HepG2 (cell line): ENCODE measurements around the gene UBQLN4. TPM values are rescaled to one million over a fixed set of nuclear protein-coding genes. Genes with fewer than 3 reads are reported as not detected.

Source experiments
- ATAC-seq: fragments of 200-7000 bp; cut with Tn5 transposase; 3 replicates; pipeline ENCODE4 v1.9.1; 2020; ENCODE audit warnings: mild to moderate bottlenecking, moderate library complexity
- BruUV-seq: library from RNA; stranded (reverse); fragments of 400-500 nt; replicated peaks from 2 replicates; lab custom pipeline; 2021; lab: Mats Ljungman, UMichigan
- CTCF ChIA-PET: fragments of 300-600 bp; formaldehyde crosslinking; extraction: SDS; loops from one replicate; lab custom pipeline; 2021; ENCODE audit warnings: low total read pairs, inconsistent platforms, low intra/inter-chr PET ratio; lab: Yijun Ruan, JAX
- POLR2A ChIA-PET: fragments of 350-600 bp; sonication (Branson Sonifier 250); formaldehyde crosslinking; loops from one replicate; lab custom pipeline; 2020; ENCODE audit warnings: antibody characterized with exemption, inconsistent platforms; lab: Yijun Ruan, JAX
- DNase-seq: peaks from one replicate; pipeline ENCODE4 v3.0.0-alpha.2; 2015; ENCODE audit warnings: low spot score
- FAIRE-seq: peaks from 3 replicates; lab custom pipeline; 2011; peaks lifted over from hg19 to GRCh38; lab: Jason Lieb, UNC
- H2AFZ ChIP-seq: one replicate; pipeline ENCODE4 v1.6.1; 2011; ENCODE audit warnings: low read length, inconsistent platforms
- H3K27ac ChIP-seq: fragments of 300-600 bp; 3 replicates; pipeline ENCODE4 v1.8.0; 2011; ENCODE audit warnings: mixed run types, mild to moderate bottlenecking, mixed read lengths, low read length, inconsistent platforms; ENCODE audit not compliant: insufficient read depth; ENCODE audit errors: extremely low read length
- H3K27me3 ChIP-seq, 2 experiments: fragments of 200-600 bp in 1 of 2; 2 replicates in 1 of 2; 3 replicates in 1 of 2; pipeline versions ENCODE4 v1.6.0 to v1.8.0; 2011; ENCODE audit warnings: low read length in 2 of 2, mild to moderate bottlenecking in 2 of 2, moderate library complexity in 2 of 2, inconsistent platforms in 1 of 2; ENCODE audit not compliant: insufficient read depth in 2 of 2, control insufficient read depth in 1 of 2
- H3K36me3 ChIP-seq, 2 experiments: fragments of 200-600 bp in 1 of 2; replicated peaks in 1 of 2; 2 replicates in 1 of 2; 3 replicates in 1 of 2; pipeline versions ENCODE4 v1.5.1 to v1.8.0; 2011; ENCODE audit warnings: low read length in 2 of 2, inconsistent platforms in 1 of 2; ENCODE audit not compliant: insufficient read depth in 2 of 2, control insufficient read depth in 1 of 2
- H3K4me1 ChIP-seq: 2 replicates; pipeline ENCODE4 v1.5.1; 2012; ENCODE audit warnings: low read length, inconsistent platforms; ENCODE audit not compliant: insufficient read depth
- H3K4me2 ChIP-seq: 2 replicates; pipeline ENCODE4 v1.6.0; 2011; ENCODE audit warnings: low read depth, low read length, inconsistent platforms
- H3K4me3 ChIP-seq, 3 experiments: fragments of 200-600 bp in 1 of 3; sonication (generic), shearing (Covaris generic) in 1 of 3; replicated peaks in 1 of 3; 2 replicates each; pipeline ENCODE4 v1.5.1; 2011 to 2016; ENCODE audit warnings: low read length in 3 of 3, inconsistent platforms in 2 of 3, low read depth in 2 of 3, mild to moderate bottlenecking in 2 of 3, control low read depth in 1 of 3, mixed read lengths in 1 of 3; ENCODE audit not compliant: insufficient read depth in 1 of 3
- H3K79me2 ChIP-seq: one replicate; pipeline ENCODE4 v1.6.1; 2011; ENCODE audit warnings: low read length, inconsistent platforms; ENCODE audit not compliant: insufficient read depth
- H3K9ac ChIP-seq: 2 replicates; pipeline ENCODE4 v1.6.0; 2011; ENCODE audit warnings: mild to moderate bottlenecking, low read depth, low read length, inconsistent platforms; ENCODE audit not compliant: insufficient read depth
- H3K9me3 ChIP-seq: 2 replicates; pipeline ENCODE4 v1.5.1; 2012; ENCODE audit warnings: mild to moderate bottlenecking, low read length
- H4K20me1 ChIP-seq: 2 replicates; pipeline ENCODE4 v1.6.0; 2011; ENCODE audit warnings: inconsistent platforms, mild to moderate bottlenecking, low read length, moderate library complexity; ENCODE audit not compliant: insufficient read depth
- ARHGAP35 ChIP-seq: sonication (generic); formaldehyde crosslinking; IDR thresholded peaks from 2 replicates; pipeline ENCODE4 v1.9.0; 2022; ENCODE audit warnings: mild to moderate bottlenecking, inconsistent platforms, moderate library complexity, missing genetic modification reagents, borderline replicate concordance
- GABPA ChIP-seq, 2 experiments: IDR thresholded peaks; 2 replicates each; pipeline ENCODE4 v1.6.1; 2011 to 2016; ENCODE audit warnings: low read depth in 2 of 2, low read length in 1 of 2, missing biosample characterization in 1 of 2, missing genetic modification characterization in 1 of 2
- HDAC6 ChIP-seq: fragments of 200-600 bp; sonication (generic); IDR thresholded peaks from 2 replicates; pipeline ENCODE4 v1.7.0; 2017; ENCODE audit warnings: mild to moderate bottlenecking, antibody characterized with exemption, low read length, low read depth
- HNF4A ChIP-seq: sonication (generic); formaldehyde crosslinking; IDR thresholded peaks from 2 replicates; pipeline ENCODE4 v1.4.0; 2020; ENCODE audit warnings: missing genetic modification reagents
- MEIS1 ChIP-seq: sonication (generic); formaldehyde crosslinking; IDR thresholded peaks from 2 replicates; pipeline ENCODE4 v1.9.0; 2021; ENCODE audit warnings: mild to moderate bottlenecking, missing genetic modification reagents, moderate library complexity, borderline replicate concordance
- NFYC ChIP-seq: IDR thresholded peaks from 2 replicates; pipeline ENCODE4 v1.6.1; 2016; ENCODE audit warnings: missing genetic modification reagents, missing compliant biosample characterization
- POLR2AphosphoS5 ChIP-seq: IDR thresholded peaks from 2 replicates; pipeline ENCODE4 v1.6.1; 2012; ENCODE audit warnings: low read depth, low read length
- ZMYM2 ChIP-seq: sonication (generic); formaldehyde crosslinking; IDR thresholded peaks from 2 replicates; pipeline ENCODE4 v1.8.0; 2022; ENCODE audit warnings: mild to moderate bottlenecking, missing genetic modification reagents
- ZNF629 ChIP-seq: sonication (generic); formaldehyde crosslinking; conservative IDR thresholded peaks from 2 replicates; pipeline ENCODE4 v1.5.0; 2020; ENCODE audit warnings: missing genetic modification reagents
- ZNF713 ChIP-seq: sonication (generic); formaldehyde crosslinking; IDR thresholded peaks from 2 replicates; pipeline ENCODE4 v1.4.0; 2020; ENCODE audit warnings: mild to moderate bottlenecking, missing genetic modification reagents
- WGBS: methylation state at CpG from one replicate; pipeline ENCODE4 v1.1.6; 2017; ENCODE audit warnings: low lambda C conversion rate; 5-methylcytosine and 5-hydroxymethylcytosine counted together
- in situ Hi-C: cut with HindIII; loops from 2 replicates; pipeline ENCODE4 v1.10.0; 2017; ENCODE audit warnings: low pct_unique_long_range_greater_than_20kb; ENCODE audit not compliant: extremely low pct_ligation_motif_present
- intact Hi-C: fragments of 100-400 bp; cut with micrococcal nuclease; formaldehyde crosslinking; loops from one replicate; pipeline ENCODE4 v1.10.0; 2022; ENCODE audit not compliant: unreplicated experiment
- polyA plus RNA-seq, 8 experiments: library from polyadenylated mRNA; depleted of rRNA in 3 of 8; stranded (reverse) in 7 of 8; unstranded in 1 of 8; fragments of >200 nt; fragmentation: Illumina TruSeq in 4 of 8; extraction: Trizol in 4 of 8; gene quantifications; 2 replicates each; pipeline versions ENCODE4 v1.2.1 to v1.2.3, GENCODE V29; 2011 to 2016; ENCODE audit warnings: low read depth in 4 of 8, missing spikeins in 1 of 8, mixed read lengths in 1 of 8; ENCODE audit not compliant: insufficient read depth in 1 of 8
- total RNA-seq, 5 experiments: library from RNA; depleted of rRNA; stranded (reverse); fragments of >200 nt; fragmentation: Illumina TruSeq; extraction: Trizol; gene quantifications; 2 replicates each; pipeline ENCODE4 v1.2.3, GENCODE V29; 2016; ENCODE audit warnings: low read depth in 1 of 5
- TF ChIP-seq, protein P1 (sequence below): IDR thresholded peaks from 2 replicates; pipeline ENCODE4 v1.6.1; 2018; ENCODE audit warnings: missing genetic modification reagents, mild to moderate bottlenecking, missing compliant biosample characterization
- TF ChIP-seq, protein P2 (sequence below): sonication (generic); formaldehyde crosslinking; IDR thresholded peaks from 2 replicates; pipeline ENCODE4 v1.8.1; 2022; ENCODE audit warnings: mild to moderate bottlenecking, missing genetic modification reagents
- TF ChIP-seq, protein P3 (sequence below): sonication (generic); formaldehyde crosslinking; IDR thresholded peaks from 2 replicates; pipeline ENCODE4 v1.4.0; 2020; ENCODE audit warnings: missing genetic modification reagents
- TF ChIP-seq, protein P4 (sequence below): sonication (generic); formaldehyde crosslinking; IDR thresholded peaks from 2 replicates; pipeline ENCODE4 v1.4.0; 2020; ENCODE audit warnings: mild to moderate bottlenecking, missing genetic modification reagents
- TF ChIP-seq, protein P5 (sequence below): IDR thresholded peaks from 2 replicates; pipeline ENCODE4 v1.6.1; 2012; ENCODE audit warnings: inconsistent platforms
- TF ChIP-seq, protein P6 (sequence below): IDR thresholded peaks from 2 replicates; pipeline ENCODE4 v1.6.1; 2016; ENCODE audit warnings: control low read depth

Gene UBQLN4
- total and polyA plus RNA-seq, 2 of the 13 experiments (the other 11 are each of a cell fraction or from before 2014, with no cell fraction given): 31.5 to 39.8 TPM

DNA sequence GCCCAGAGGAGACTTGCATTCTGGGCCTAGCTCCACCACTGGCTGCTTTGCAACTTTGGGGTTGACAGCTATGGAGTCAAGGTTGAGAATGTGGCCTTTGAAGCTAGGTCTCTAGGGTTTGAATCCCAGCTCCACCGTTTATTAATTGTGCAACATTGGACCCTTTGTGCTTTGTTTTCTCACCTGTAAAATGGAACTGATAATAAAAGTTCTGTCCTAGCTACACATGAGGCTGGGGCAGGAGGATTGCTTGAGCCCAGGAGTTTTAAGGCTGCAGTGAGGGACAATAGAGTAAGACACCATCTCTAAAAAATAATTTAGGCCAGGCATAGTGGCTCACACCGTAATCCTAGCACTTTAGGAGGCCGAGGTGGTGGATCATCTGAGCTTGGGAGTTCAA is 45.7 kb upstream of the UBQLN4 start:
- H3K27me3 ChIP-seq: no peaks in the 10 kb centered on the region
- BruUV-seq: no TSS peak
- ChIA-PET CTCF (no interaction called here), POLR2A (interaction anchor here (1.1 to 11.0 kb wide), 4 partner anchors 15 to 29 kb away, joined by 4 to 113 read pairs (median 12); partner anchors contain the start of gene LMNA)
- no peak overlapping the region for H3K4me3 ChIP-seq
- H3K36me3 ChIP-seq: no peaks in the 10 kb centered on the region
- no peaks in the 10 kb centered on the region for H4K20me1 ChIP-seq
- no peak overlapping the region for H3K4me2 ChIP-seq
- H2AFZ ChIP-seq: no peak overlapping the region
- no peak for DNase-seq
- no peaks in the 10 kb centered on the region for H3K9me3 ChIP-seq
- peaks cover 86% of the 10 kb centered on the region for H3K4me1 ChIP-seq
- H3K79me2 ChIP-seq: no peaks in the 10 kb centered on the region
- no peak for ATAC-seq
- 65% methylated on average over 3 of the region's 3 CpGs for WGBS
- peak overlapping the region; percentile 6; the same call in 1 of the 2 replicates for H3K9ac ChIP-seq
- FAIRE-seq: no peak
- peak overlapping the region; percentile 3 for H3K27ac ChIP-seq
- in situ Hi-C loops (loop anchor here (5.0 kb wide), 1 partner anchor 33 kb away; no protein-coding TSS in a partner anchor), intact Hi-C loops (no loop called here)
- TF ChIP-seq ZNF629 (CRISPR knock-in tag): peak; percentile 94
- no peak for TF ChIP-seq GABPA (IDR thresholded peaks at IDR 0.05; ENCODE audit: low read depth, low read length)
- no peak for TF ChIP-seq GABPA (CRISPR knock-in tag; IDR thresholded peaks at IDR 0.05; ENCODE audit: low read depth)
- TF ChIP-seq ARHGAP35 (CRISPR knock-in tag): no peak
- TF ChIP-seq, protein P1, sequence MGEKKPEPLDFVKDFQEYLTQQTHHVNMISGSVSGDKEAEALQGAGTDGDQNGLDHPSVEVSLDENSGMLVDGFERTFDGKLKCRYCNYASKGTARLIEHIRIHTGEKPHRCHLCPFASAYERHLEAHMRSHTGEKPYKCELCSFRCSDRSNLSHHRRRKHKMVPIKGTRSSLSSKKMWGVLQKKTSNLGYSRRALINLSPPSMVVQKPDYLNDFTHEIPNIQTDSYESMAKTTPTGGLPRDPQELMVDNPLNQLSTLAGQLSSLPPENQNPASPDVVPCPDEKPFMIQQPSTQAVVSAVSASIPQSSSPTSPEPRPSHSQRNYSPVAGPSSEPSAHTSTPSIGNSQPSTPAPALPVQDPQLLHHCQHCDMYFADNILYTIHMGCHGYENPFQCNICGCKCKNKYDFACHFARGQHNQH: no peak
- TF ChIP-seq, protein P2, sequence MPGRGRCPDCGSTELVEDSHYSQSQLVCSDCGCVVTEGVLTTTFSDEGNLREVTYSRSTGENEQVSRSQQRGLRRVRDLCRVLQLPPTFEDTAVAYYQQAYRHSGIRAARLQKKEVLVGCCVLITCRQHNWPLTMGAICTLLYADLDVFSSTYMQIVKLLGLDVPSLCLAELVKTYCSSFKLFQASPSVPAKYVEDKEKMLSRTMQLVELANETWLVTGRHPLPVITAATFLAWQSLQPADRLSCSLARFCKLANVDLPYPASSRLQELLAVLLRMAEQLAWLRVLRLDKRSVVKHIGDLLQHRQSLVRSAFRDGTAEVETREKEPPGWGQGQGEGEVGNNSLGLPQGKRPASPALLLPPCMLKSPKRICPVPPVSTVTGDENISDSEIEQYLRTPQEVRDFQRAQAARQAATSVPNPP: no peak
- TF ChIP-seq HNF4A (CRISPR knock-in tag): peak; percentile 42; the same call in 1 of the 2 replicates
- TF ChIP-seq HDAC6: no peak
- no peak for TF ChIP-seq POLR2AphosphoS5
- TF ChIP-seq, protein P3, sequence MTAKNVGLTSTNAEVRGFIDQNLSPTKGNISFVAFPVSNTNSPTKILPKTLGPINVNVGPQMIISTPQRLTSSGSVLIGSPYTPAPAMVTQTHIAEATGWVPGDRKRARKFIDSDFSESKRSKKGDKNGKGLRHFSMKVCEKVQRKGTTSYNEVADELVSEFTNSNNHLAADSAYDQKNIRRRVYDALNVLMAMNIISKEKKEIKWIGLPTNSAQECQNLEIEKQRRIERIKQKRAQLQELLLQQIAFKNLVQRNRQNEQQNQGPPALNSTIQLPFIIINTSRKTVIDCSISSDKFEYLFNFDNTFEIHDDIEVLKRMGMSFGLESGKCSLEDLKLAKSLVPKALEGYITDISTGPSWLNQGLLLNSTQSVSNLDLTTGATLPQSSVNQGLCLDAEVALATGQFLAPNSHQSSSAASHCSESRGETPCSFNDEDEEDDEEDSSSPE (CRISPR knock-in tag): no peak
- TF ChIP-seq MEIS1 (CRISPR knock-in tag): no peak
- TF ChIP-seq ZNF713: no peak
- TF ChIP-seq, protein P4, sequence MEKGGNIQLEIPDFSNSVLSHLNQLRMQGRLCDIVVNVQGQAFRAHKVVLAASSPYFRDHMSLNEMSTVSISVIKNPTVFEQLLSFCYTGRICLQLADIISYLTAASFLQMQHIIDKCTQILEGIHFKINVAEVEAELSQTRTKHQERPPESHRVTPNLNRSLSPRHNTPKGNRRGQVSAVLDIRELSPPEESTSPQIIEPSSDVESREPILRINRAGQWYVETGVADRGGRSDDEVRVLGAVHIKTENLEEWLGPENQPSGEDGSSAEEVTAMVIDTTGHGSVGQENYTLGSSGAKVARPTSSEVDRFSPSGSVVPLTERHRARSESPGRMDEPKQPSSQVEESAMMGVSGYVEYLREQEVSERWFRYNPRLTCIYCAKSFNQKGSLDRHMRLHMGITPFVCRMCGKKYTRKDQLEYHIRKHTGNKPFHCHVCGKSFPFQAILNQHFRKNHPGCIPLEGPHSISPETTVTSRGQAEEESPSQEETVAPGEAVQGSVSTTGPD (CRISPR knock-in tag): no peak
- TF ChIP-seq, protein P5, sequence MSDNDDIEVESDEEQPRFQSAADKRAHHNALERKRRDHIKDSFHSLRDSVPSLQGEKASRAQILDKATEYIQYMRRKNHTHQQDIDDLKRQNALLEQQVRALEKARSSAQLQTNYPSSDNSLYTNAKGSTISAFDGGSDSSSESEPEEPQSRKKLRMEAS: no peak
- TF ChIP-seq, protein P6, sequence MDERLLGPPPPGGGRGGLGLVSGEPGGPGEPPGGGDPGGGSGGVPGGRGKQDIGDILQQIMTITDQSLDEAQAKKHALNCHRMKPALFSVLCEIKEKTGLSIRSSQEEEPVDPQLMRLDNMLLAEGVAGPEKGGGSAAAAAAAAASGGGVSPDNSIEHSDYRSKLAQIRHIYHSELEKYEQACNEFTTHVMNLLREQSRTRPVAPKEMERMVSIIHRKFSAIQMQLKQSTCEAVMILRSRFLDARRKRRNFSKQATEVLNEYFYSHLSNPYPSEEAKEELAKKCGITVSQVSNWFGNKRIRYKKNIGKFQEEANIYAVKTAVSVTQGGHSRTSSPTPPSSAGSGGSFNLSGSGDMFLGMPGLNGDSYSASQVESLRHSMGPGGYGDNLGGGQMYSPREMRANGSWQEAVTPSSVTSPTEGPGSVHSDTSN (CRISPR knock-in tag): no peak
- no peak for TF ChIP-seq NFYC (CRISPR knock-in tag)
- TF ChIP-seq ZMYM2 (CRISPR knock-in tag): 0 out of 2 replicates have a peak, but pooled peaks have one; percentile 42
